OCI-LY7 (cell line): ENCODE results near the gene FOXN3.

Experiments
- CTCF ChIP-seq: fragments of 200-600 bp; sonication (generic); conservative IDR thresholded peaks from 2 replicates; pipeline ENCODE4 v1.5.1; 2014; ENCODE audit warnings: mild to moderate bottlenecking, antibody characterized with exemption, low read length, moderate library complexity, mixed read lengths
- EZH2phosphoT487 ChIP-seq: fragments of 200-600 bp; sonication (generic); IDR thresholded peaks from 2 replicates; pipeline ENCODE4 v1.6.1; 2018; ENCODE audit warnings: low read depth, borderline replicate concordance, mild to moderate bottlenecking, mixed run types, antibody characterized with exemption, low read length, moderate library complexity, mixed read lengths

GRCh38 chr14:89283327-89284060 is 133.5 kb downstream of the FOXN3 start:
- TF ChIP-seq CTCF: no peak
- TF ChIP-seq EZH2phosphoT487: no peak
